Right lobe of liver (tissue), 4 donors: ENCODE measurements around the gene INPP5B.

Source experiments
- POLR2A ChIP-seq: fragments of 450-650 bp; IDR thresholded peaks from one replicate; pipeline ENCODE4 v1.6.1; 2017; ENCODE audit warnings: antibody characterized with exemption, mild to moderate bottlenecking
- TF ChIP-seq, protein P1 (sequence below), 4 donors: fragments of 200-600 bp in 3 of 4; fragments of 450-650 bp in 1 of 4; IDR thresholded peaks; one replicate each; pipeline versions ENCODE4 v1.5.1 to v1.8.0; 2016 to 2022; ENCODE audit warnings: antibody characterized with exemption in 4 of 4, mild to moderate bottlenecking in 2 of 4
- donor health status: DM: no; HTN: no; CAD: no.
- donor health status: DM: no; HTN: no; CAD: no.
- donor health status: DM: no; HTN: yes; CAD: no.

DNA sequence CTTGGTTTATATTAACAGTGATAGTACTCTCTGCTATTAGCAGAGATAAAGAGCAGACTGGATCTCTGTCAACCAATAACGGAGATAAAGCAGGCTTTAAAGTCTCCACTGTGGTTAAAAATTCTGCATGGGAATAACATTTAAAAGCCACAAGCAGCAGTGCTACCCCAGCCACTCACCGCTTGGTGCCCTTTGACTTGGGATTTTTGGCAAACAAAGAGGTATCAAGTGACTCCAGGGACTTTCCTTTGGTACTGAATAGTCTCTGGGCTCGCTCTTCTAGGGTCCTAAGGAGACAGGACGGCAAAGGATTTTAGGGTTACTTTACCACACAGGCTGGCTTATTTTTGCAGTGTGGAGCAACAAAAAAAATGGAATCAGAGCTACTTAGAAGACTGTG lies 31.7 kb upstream of the INPP5B start:
- TF ChIP-seq, protein P1, sequence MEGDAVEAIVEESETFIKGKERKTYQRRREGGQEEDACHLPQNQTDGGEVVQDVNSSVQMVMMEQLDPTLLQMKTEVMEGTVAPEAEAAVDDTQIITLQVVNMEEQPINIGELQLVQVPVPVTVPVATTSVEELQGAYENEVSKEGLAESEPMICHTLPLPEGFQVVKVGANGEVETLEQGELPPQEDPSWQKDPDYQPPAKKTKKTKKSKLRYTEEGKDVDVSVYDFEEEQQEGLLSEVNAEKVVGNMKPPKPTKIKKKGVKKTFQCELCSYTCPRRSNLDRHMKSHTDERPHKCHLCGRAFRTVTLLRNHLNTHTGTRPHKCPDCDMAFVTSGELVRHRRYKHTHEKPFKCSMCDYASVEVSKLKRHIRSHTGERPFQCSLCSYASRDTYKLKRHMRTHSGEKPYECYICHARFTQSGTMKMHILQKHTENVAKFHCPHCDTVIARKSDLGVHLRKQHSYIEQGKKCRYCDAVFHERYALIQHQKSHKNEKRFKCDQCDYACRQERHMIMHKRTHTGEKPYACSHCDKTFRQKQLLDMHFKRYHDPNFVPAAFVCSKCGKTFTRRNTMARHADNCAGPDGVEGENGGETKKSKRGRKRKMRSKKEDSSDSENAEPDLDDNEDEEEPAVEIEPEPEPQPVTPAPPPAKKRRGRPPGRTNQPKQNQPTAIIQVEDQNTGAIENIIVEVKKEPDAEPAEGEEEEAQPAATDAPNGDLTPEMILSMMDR (IDR thresholded peaks at IDR 0.05): no peak
- TF ChIP-seq POLR2A: no peak
